Renal pelvis (tissue), 4 donors: ENCODE measurements around the gene DDAH1. TPM values are rescaled to one million over a fixed set of nuclear protein-coding genes. Genes with fewer than 3 reads are reported as not detected.

Experiments used
- DNase-seq: peaks from one replicate; pipeline ENCODE4 v3.0.0-alpha.2; 2013
- polyA plus RNA-seq, 3 donors: library from polyadenylated mRNA; unstranded; fragments of 120-200 nt; gene quantifications; one replicate each; pipeline ENCODE4 v1.2.1, GENCODE V29; 2013; ENCODE audit not compliant: insufficient read length in 3 of 3

Gene DDAH1
- polyA plus RNA-seq, 3 donors: 107 to 120 (median 116) TPM

DNA sequence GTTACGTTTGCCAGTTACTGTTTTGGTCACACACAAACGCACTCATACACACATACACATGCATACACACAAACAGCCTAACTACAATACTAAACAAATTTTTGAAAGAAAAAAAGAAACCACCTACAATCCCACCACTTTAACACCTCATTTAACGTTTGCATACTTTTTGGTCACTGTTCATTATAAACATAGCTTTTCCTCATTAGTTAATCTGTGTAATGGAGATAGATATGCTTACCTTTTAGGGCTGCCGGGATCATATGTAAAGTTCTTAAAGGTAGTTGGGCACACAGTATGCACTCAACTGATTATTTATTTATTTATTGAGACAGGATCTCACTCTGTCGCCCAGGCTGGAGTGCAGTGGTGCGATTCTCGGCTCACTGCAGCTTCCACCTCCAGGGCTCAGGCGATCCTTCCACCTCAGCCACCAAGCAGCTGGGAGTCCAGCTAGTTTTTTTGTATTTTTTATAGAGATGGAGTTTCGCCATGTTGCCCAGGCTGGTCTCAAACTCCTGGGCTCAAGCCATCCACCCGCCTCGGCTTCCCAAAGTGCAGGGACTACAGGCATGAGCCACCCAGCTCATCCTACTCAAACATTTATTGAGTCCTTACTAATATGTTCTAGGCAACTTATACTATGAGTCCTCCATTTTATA, 187.8 kb downstream of the DDAH1 start:
- no peak for DNase-seq

DNA sequence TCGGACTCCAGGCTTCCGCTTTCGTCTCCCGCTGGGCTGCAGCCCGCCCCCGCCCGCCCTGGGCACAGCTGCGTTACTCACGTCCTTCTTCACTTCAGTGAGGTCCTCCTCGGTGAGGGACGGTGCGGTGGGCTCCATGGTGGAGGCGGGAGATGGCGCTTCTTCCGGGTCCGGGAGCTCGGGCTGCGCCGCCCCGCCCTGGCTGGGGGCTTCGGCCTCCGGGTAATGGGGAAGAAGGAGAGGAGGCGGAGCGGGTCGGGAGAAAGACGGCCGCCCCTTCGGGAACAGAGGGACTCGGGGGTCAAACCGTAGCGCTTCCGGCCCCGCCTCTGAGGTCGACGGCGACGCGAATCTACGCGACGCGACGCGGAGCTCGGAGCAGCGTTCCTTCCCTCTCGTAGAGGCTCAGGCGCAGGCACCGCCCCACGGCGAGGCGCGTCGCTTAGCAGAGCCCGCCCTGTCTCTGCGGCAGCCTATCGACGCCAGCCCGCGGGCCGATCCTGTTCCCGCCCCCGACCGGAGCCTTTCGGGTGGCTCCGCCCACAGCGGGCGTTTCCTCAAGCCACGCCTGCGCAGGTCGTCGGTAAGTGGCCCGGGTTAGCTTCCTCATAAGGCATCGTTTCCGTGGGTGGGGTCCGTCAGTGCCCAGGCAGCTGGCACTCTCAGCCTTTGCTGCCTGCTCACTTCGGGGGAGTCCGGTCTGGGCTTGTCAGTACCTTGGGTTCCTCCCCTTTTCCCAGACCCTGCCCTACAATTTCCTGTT, 188.6 kb downstream of the DDAH1 start, which contains the start of gene BCL10:
Gene BCL10, minus strand, starts transcription at position 418 of the 763 bp plus-strand sequence. Its CDS starts 280 bp downstream, at position 138.
- DNase-seq: peak; percentile 96

DNA sequence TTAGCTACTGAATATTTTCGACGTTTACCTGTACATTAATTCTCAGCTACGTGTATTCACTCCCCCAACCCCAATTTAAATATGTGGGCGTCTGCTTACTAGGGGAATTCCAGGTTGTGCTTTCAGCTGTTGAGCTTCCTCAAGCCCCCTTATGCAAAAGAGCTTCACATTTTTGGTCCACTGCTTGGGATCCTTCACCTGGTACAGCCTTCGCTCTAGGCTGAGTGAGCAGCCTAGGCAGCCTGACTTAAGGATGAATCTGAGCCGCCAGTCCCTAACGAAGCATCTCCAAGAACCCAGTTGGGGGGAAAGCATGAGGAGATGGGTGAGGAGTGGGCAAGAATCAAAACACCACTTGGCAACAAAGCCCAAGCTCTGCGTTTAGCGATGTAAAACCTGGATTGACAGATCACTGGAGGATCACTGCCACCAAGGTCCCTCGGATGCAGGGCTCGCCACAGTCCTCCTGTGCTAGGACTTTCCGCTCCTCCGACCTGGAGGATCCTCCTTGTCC, 189.2 kb downstream of the DDAH1 start:
- no peak for DNase-seq

DNA sequence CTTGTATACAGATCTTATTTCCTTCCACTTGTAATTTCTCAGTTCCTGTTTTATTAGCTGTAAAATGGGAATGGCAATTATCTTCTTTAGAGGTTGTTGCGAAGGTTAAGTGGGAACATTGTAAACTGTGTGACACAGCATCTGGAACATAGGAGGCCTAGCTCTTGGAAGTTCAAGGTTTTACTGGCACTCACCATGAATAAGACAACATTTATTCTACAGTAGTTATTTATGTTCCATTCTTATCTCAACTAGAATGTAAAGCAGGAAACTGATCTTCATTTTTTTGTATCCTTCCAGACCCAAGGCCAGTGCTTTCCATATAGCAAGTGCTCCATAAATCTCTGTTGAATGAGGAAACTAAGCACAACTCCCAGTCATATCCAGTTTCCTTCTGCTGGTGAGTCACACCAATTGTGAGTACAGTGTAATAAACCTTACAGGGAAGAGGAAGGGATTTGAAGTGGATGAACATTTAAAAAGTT, 189.9 kb downstream of the DDAH1 start:
- no peak for DNase-seq

DNA sequence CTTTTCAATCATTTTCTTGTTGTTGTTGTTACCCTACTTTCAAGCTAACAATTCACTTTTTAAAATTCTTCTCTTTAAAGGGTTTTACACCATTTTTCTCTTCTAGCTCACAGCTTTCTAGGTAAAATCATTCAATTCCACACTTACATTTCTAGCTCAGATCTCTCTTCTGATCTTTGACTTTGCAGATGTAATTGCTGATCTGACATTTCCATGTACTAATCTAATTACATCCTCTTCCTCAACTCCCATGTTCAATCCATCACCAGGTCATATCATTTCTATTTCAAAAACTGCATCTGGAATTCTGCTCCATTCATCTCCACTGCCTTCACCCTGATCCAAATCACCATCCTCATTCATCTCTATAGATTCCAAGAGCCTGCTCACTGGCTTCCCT, 191.6 kb downstream of the DDAH1 start:
- DNase-seq: no peak

DNA sequence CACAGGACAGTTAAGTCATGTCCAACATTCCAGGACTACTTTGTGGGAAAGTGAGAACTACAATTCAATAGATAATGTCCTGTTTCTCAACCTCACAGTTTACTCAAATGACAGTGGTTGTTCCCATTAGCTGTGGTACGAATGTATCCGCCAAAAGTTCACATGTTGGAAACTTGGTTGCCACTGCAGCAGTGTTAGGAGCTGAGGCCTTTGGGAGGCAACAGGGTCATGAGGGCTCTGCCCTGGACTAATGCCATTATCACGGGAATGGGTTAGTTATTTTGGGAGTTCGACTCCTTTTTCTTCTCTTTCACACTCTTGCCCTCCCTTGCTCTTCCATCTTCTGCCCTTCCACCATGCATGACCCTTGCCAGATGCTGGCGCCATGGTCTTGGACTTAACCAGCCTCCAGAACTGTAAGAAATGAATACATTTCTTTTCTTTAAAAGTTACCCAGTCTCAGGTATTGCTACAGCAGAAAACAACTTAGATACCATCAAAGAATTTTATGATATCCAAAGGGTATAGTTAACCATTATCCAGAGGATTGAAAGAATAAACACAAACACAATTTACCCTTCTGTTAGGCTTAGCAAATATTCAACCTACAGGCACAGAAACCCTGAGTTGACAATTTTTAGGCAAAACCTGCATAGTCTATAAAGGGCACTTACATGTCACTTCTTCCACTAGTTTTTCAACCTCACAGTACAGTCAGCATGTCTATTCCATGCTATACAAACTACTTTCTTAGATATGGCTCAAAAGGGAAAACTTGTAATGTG, 196.0 kb downstream of the DDAH1 start:
- DNase-seq: no peak

Other genes starting within 250 kb of the DDAH1 start
- gene C1orf52, start 205.5 kb downstream of the DDAH1 start, polyA plus RNA-seq: 10 to 100 TPM; 36.3 to 42.5 (median 39.7) TPM
- gene BCL10, start 188.5 kb downstream of the DDAH1 start, polyA plus RNA-seq: 10 to 100 TPM; 19.7 to 25.4 (median 21.8) TPM
- 10 to 100 TPM; 69.2 to 85.9 (median 74.2) TPM for gene CCN1, start 115.6 kb upstream of the DDAH1 start, polyA plus RNA-seq
- gene ZNHIT6, start 243.3 kb upstream of the DDAH1 start, polyA plus RNA-seq: 10 to 100 TPM; 27.3 to 27.7 (median 27.7) TPM